Measurements from ENCODE around the gene COPS9.

Gene COPS9

GRCh38 chr2:240098349-240098748, 37.8 kb downstream of the COPS9 start:
- H3K27me3 ChIP-seq = peaks cover 4 to 21% (median 13%) of the 10 kb centered on the region in 11 experiments; a peak in 14 of 22 replicates
- TF ChIP-seq Cebpa-rat (IDR thresholded peaks at IDR 0.05) = no peak
- no peak overlapping the region for H3K4me2 ChIP-seq
- no peak overlapping the region for H3K4me3 ChIP-seq
- H3K36me3 ChIP-seq = no peaks in the 10 kb centered on the region
- H4K20me1 ChIP-seq = no peaks in the 10 kb centered on the region
- no peak overlapping the region for H3K9ac ChIP-seq
- no peaks in the 10 kb centered on the region for H3K4me1 ChIP-seq
- peaks cover 12 to 46% (median 27%) of the 10 kb centered on the region in 11 experiments; a peak in 19 of 22 replicates for H3K9me3 ChIP-seq (replicated peaks in 1 of 11)
- no peak overlapping the region for H3K27ac ChIP-seq

- H3K4me3 ChIP-seq = no peak overlapping the region
- no peaks in the 10 kb centered on the region for H3K36me3 ChIP-seq
- no peak overlapping the region for H3K27ac ChIP-seq
- no peak overlapping the region for H3K9ac ChIP-seq
- peaks cover 4 to 21% (median 13%) of the 10 kb centered on the region in 11 experiments; a peak in 14 of 22 replicates for H3K27me3 ChIP-seq
- peaks cover 12 to 51% (median 25%) of the 10 kb centered on the region in 11 experiments; a peak in 19 of 22 replicates for H3K9me3 ChIP-seq (replicated peaks in 1 of 11)
- no peak for TF ChIP-seq Cebpa-rat (IDR thresholded peaks at IDR 0.05)
- H3K4me2 ChIP-seq = no peak overlapping the region
- H3K4me1 ChIP-seq = no peaks in the 10 kb centered on the region
- no peaks in the 10 kb centered on the region for H4K20me1 ChIP-seq
Observed at GRCh38 chr2:240095556-240096523, 40.3 kb downstream of the COPS9 start.

- Histone ChIP-seq H3K27me3 (no peaks in the 10 kb centered on the region; a peak in 1 of 22 replicates), H3K4me2 (no peak overlapping the region), H4K20me1 (no peaks in the 10 kb centered on the region), H3K4me3 (no peak overlapping the region), H3K9me3 (replicated peaks in 1 of 11) (peaks cover 15 to 40% (median 29%) of the 10 kb centered on the region in 11 experiments), H3K9ac (no peak overlapping the region), H3K36me3 (no peaks in the 10 kb centered on the region), H3K27ac (no peak overlapping the region), H3K4me1 (no peaks in the 10 kb centered on the region)
- no peak for TF ChIP-seq Cebpa-rat (IDR thresholded peaks at IDR 0.05)
Observed at GRCh38 chr2:240089306-240089705, 46.8 kb downstream of the COPS9 start.

- H3K4me2 ChIP-seq = no peak overlapping the region
- H3K27me3 ChIP-seq = no peaks in the 10 kb centered on the region
- no peak overlapping the region for H3K9ac ChIP-seq
- H3K4me1 ChIP-seq = no peaks in the 10 kb centered on the region
- H3K4me3 ChIP-seq = no peak overlapping the region
- H3K36me3 ChIP-seq = no peaks in the 10 kb centered on the region
- TF ChIP-seq Cebpa-rat (IDR thresholded peaks at IDR 0.05) = no peak
- no peaks in the 10 kb centered on the region for H4K20me1 ChIP-seq
- no peak overlapping the region for H3K27ac ChIP-seq
- H3K9me3 ChIP-seq (replicated peaks in 1 of 11) = peaks cover 15 to 31% (median 25%) of the 10 kb centered on the region in 11 experiments
Observed at GRCh38 chr2:240086563-240086962, 49.5 kb downstream of the COPS9 start.

All from BLaER1 treated with 17β-estradiol and CSF1 and Interleukin-3, amounts not matched to agents 10 nM and 100 nM (cell line).